Panc1 (cell line): Measurements from ENCODE around the gene FAM98A.

ENCODE experiments used
- CTCF ChIP-seq: fragments of 450-650 bp; IDR thresholded peaks from 2 replicates; pipeline ENCODE4 v1.5.1; 2017; ENCODE audit warnings: mild to moderate bottlenecking
- POLR2AphosphoS5 ChIP-seq: IDR thresholded peaks from 2 replicates; pipeline ENCODE4 v1.6.1; 2012; ENCODE audit warnings: mild to moderate bottlenecking, low read depth, low read length, moderate library complexity
- SIN3A ChIP-seq: IDR thresholded peaks from 2 replicates; pipeline ENCODE4 v1.6.1; 2012; ENCODE audit warnings: low read depth, mild to moderate bottlenecking, low read length, moderate library complexity, borderline replicate concordance; ENCODE audit not compliant: insufficient read depth
- TF ChIP-seq, protein P1 (sequence below), 2 experiments: IDR thresholded peaks; 2 replicates each; pipeline ENCODE4 v1.6.1; 2011 to 2012; ENCODE audit warnings: low read depth in 2 of 2, control low read depth in 1 of 2, low read length in 1 of 2, mild to moderate bottlenecking in 1 of 2, moderate library complexity in 1 of 2; ENCODE audit not compliant: insufficient read depth in 1 of 2

DNA sequence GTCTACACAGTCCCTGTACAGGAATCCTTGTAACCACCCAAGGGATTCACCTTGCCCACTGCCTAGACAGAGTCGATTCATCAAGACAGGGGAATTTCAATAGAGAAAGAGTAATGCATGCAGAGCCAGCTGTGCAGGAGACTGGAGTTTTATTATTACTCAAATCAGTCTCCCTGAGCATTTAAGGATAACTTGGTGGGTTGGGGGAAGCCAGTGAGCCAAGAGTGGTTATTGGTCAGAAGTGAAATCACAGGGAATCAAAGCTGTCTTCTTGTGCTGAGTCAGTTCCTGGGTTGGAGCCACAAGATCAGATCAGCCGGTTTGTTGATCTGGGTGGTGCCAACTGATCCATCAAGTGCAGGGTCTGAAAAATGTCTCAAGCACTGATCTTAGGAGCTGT, 17.8 kb upstream of the FAM98A start:
- TF ChIP-seq CTCF: no peak
- no peak for TF ChIP-seq POLR2AphosphoS5
- TF ChIP-seq, protein P1, sequence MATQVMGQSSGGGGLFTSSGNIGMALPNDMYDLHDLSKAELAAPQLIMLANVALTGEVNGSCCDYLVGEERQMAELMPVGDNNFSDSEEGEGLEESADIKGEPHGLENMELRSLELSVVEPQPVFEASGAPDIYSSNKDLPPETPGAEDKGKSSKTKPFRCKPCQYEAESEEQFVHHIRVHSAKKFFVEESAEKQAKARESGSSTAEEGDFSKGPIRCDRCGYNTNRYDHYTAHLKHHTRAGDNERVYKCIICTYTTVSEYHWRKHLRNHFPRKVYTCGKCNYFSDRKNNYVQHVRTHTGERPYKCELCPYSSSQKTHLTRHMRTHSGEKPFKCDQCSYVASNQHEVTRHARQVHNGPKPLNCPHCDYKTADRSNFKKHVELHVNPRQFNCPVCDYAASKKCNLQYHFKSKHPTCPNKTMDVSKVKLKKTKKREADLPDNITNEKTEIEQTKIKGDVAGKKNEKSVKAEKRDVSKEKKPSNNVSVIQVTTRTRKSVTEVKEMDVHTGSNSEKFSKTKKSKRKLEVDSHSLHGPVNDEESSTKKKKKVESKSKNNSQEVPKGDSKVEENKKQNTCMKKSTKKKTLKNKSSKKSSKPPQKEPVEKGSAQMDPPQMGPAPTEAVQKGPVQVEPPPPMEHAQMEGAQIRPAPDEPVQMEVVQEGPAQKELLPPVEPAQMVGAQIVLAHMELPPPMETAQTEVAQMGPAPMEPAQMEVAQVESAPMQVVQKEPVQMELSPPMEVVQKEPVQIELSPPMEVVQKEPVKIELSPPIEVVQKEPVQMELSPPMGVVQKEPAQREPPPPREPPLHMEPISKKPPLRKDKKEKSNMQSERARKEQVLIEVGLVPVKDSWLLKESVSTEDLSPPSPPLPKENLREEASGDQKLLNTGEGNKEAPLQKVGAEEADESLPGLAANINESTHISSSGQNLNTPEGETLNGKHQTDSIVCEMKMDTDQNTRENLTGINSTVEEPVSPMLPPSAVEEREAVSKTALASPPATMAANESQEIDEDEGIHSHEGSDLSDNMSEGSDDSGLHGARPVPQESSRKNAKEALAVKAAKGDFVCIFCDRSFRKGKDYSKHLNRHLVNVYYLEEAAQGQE (IDR thresholded peaks at IDR 0.05; ENCODE audit: insufficient read depth in 1 of 2, low read depth in 2 of 2, low read length in 1 of 2): no peak
- no peak for TF ChIP-seq SIN3A
